Measurements from ENCODE around the gene PPP1R12A. TPM values are rescaled to one million over a fixed set of nuclear protein-coding genes. Genes with fewer than 3 reads are reported as not detected.
"Not testable (repeated sequence)": the region's sequence is repeated elsewhere in the genome, so short reads cannot be mapped to it uniquely, and the experiment has no call there.

PPP1R12A gene
- total and polyA plus RNA-seq, 10 donors = 14.4 to 141 (median 103) TPM

- H3K4me3 ChIP-seq = no peak overlapping the region
- H3K27me3 ChIP-seq (replicated peaks in 1 of 7) = no peaks in the 10 kb centered on the region
- DNase-seq = no peak
- no peaks in the 10 kb centered on the region for H3K9me3 ChIP-seq
- TF ChIP-seq CTCF (IDR thresholded peaks at IDR 0.05 in 8 of 11, conservative IDR thresholded peaks at IDR 0.05 in 3 of 11) = no peak
- TF ChIP-seq POLR2AphosphoS5 (IDR thresholded peaks at IDR 0.05) = no peak
- TF ChIP-seq POLR2A (IDR thresholded peaks at IDR 0.05) = no peak
- intact Hi-C loops (cut with DNase I; ENCODE audit: low total_unique reads) = no loop called here
- 83 to 94% (median 87%) methylated on average over 3 of the region's 3 CpGs for WGBS, 5 donors
- H3K36me3 ChIP-seq = no peaks in the 10 kb centered on the region
- H3K27ac ChIP-seq = no peak overlapping the region
- peaks cover 0 to 8% (median 0%) of the 10 kb centered on the region in 6 donors for H3K4me1 ChIP-seq
Measured at GRCh38 chr12:79944565-79944964, 9.7 kb upstream of the PPP1R12A start.

GRCh38 chr12:79942846-79943245 lies 7.9 kb upstream of the PPP1R12A start:
- H3K9me3 ChIP-seq; H3K4me3 ChIP-seq; H3K27me3 ChIP-seq (replicated peaks in 1 of 7); H3K36me3 ChIP-seq; H3K27ac ChIP-seq; intact Hi-C loops (cut with DNase I; ENCODE audit: low total_unique reads); DNase-seq: not testable (repeated sequence)
- WGBS, 5 donors = 87 to 100% (median 91%) methylated on average over 2 of the region's 2 CpGs
- peaks cover 0 to 11% (median 0%) of the 10 kb centered on the region in 6 donors for H3K4me1 ChIP-seq

GRCh38 chr12:79939728-79940310 lies 4.9 kb upstream of the PPP1R12A start:
- no peaks in the 10 kb centered on the region for H3K9me3 ChIP-seq
- 28 to 56% (median 39%) methylated on average over 1 of the region's 1 CpG for WGBS, 5 donors
- H3K4me1 ChIP-seq = peaks cover 4 to 36% (median 16%) of the 10 kb centered on the region in 6 donors
- intact Hi-C loops (cut with DNase I; ENCODE audit: low total_unique reads) = no loop called here
- H3K36me3 ChIP-seq = no peaks in the 10 kb centered on the region
- no peak overlapping the region for H3K27ac ChIP-seq
- no peaks in the 10 kb centered on the region for H3K27me3 ChIP-seq (replicated peaks in 1 of 7)
- H3K4me3 ChIP-seq = no peak overlapping the region
- DNase-seq = no peak
- TF ChIP-seq POLR2A (IDR thresholded peaks at IDR 0.05) = no peak

GRCh38 chr12:79938843-79939242 lies 3.9 kb upstream of the PPP1R12A start:
- intact Hi-C loops (cut with DNase I; ENCODE audit: low total_unique reads) = no loop called here
- Histone ChIP-seq H3K9me3 (no peaks in the 10 kb centered on the region), H3K4me1 (peaks cover 4 to 36% (median 16%) of the 10 kb centered on the region in 6 donors), H3K27ac (no peak overlapping the region), H3K4me3 (no peak overlapping the region), H3K36me3 (no peaks in the 10 kb centered on the region), H3K27me3 (replicated peaks in 1 of 7) (no peaks in the 10 kb centered on the region)
- no peak for TF ChIP-seq POLR2AphosphoS5 (IDR thresholded peaks at IDR 0.05)
- no peak for TF ChIP-seq POLR2A (IDR thresholded peaks at IDR 0.05)
- no peak for DNase-seq
- 91 to 100% (median 95%) methylated on average over 1 of the region's 1 CpG for WGBS, 5 donors

GRCh38 chr12:79936670-79937069 lies 1.8 kb upstream of the PPP1R12A start:
- H3K27me3 ChIP-seq (replicated peaks in 1 of 7) = no peaks in the 10 kb centered on the region
- intact Hi-C loops (cut with DNase I; ENCODE audit: low total_unique reads) = no loop called here
- no peaks in the 10 kb centered on the region for H3K9me3 ChIP-seq
- peak overlapping the region in 4 of 8 donors; percentile 98 to 100 (median 99) for H3K27ac ChIP-seq
- H3K4me1 ChIP-seq = peaks cover 12 to 58% (median 36%) of the 10 kb centered on the region in 6 donors
- 4 to 10% (median 9%) methylated on average over 1 of the region's 1 CpG for WGBS, 5 donors
- no peaks in the 10 kb centered on the region for H3K36me3 ChIP-seq
- TF ChIP-seq POLR2AphosphoS5 (IDR thresholded peaks at IDR 0.05) = no peak
- no peak for TF ChIP-seq POLR2A (IDR thresholded peaks at IDR 0.05)
- no peak for TF ChIP-seq CTCF (IDR thresholded peaks at IDR 0.05 in 8 of 11, conservative IDR thresholded peaks at IDR 0.05 in 3 of 11)
- peak overlapping the region in 3 of 8 donors; percentile 90 to 94 (median 92) for H3K4me3 ChIP-seq
- DNase-seq = no peak
